ENCODE results near the gene PTK7.

Gene PTK7

GRCh38 chr6:43043310-43043709 is 32.8 kb upstream of the PTK7 start:
- H3K4me1 ChIP-seq (ENCODE audit: insufficient read depth, low read length) = no peaks in the 10 kb centered on the region
- H3K27me3 ChIP-seq (ENCODE audit: insufficient read depth, low read length) = no peaks in the 10 kb centered on the region
- H2AFZ ChIP-seq (ENCODE audit: low read depth, low read length) = no peak overlapping the region
- H3K4me3 ChIP-seq (ENCODE audit: low read length) = no peak overlapping the region
- H3K9me3 ChIP-seq (ENCODE audit: low read length) = no peaks in the 10 kb centered on the region
- peaks cover 73% of the 10 kb centered on the region for H3K36me3 ChIP-seq (ENCODE audit: insufficient read depth, low read length)

- Histone ChIP-seq H3K4me3 (ENCODE audit: low read length) (no peak overlapping the region), H3K36me3 (ENCODE audit: insufficient read depth, low read length) (peaks cover 71% of the 10 kb centered on the region), H3K4me1 (ENCODE audit: insufficient read depth, low read length) (no peaks in the 10 kb centered on the region), H3K9me3 (ENCODE audit: low read length) (no peaks in the 10 kb centered on the region), H3K27me3 (ENCODE audit: insufficient read depth, low read length) (no peaks in the 10 kb centered on the region), H2AFZ (ENCODE audit: low read depth, low read length) (no peak overlapping the region)
Measured at GRCh38 chr6:43045371-43045930, 30.7 kb upstream of the PTK7 start.

- peaks cover 67% of the 10 kb centered on the region for H3K36me3 ChIP-seq (ENCODE audit: insufficient read depth, low read length)
- no peaks in the 10 kb centered on the region for H3K27me3 ChIP-seq (ENCODE audit: insufficient read depth, low read length)
- H3K9me3 ChIP-seq (ENCODE audit: low read length) = no peaks in the 10 kb centered on the region
- H3K4me3 ChIP-seq (ENCODE audit: low read length) = no peak overlapping the region
- H2AFZ ChIP-seq (ENCODE audit: low read depth, low read length) = no peak overlapping the region
- H3K4me1 ChIP-seq (ENCODE audit: insufficient read depth, low read length) = peaks cover 1% of the 10 kb centered on the region
Measured at GRCh38 chr6:43047998-43048397, 28.1 kb upstream of the PTK7 start.

- no peaks in the 10 kb centered on the region for H3K9me3 ChIP-seq (ENCODE audit: low read length)
- peaks cover 12% of the 10 kb centered on the region for H3K4me1 ChIP-seq (ENCODE audit: insufficient read depth, low read length)
- no peak overlapping the region for H2AFZ ChIP-seq (ENCODE audit: low read depth, low read length)
- no peak overlapping the region for H3K4me3 ChIP-seq (ENCODE audit: low read length)
- H3K27me3 ChIP-seq (ENCODE audit: insufficient read depth, low read length) = no peaks in the 10 kb centered on the region
- H3K36me3 ChIP-seq (ENCODE audit: insufficient read depth, low read length) = peaks cover 50% of the 10 kb centered on the region
Measured at GRCh38 chr6:43050981-43051380, 25.1 kb upstream of the PTK7 start.

GRCh38 chr6:43052225-43052841 is 23.8 kb upstream of the PTK7 start:
- Histone ChIP-seq H3K36me3 (ENCODE audit: insufficient read depth, low read length) (peaks cover 41% of the 10 kb centered on the region), H2AFZ (ENCODE audit: low read depth, low read length) (no peak overlapping the region)

GRCh38 chr6:43052842-43053544 is 23.1 kb upstream of the PTK7 start:
- Histone ChIP-seq H3K4me1 (ENCODE audit: insufficient read depth, low read length) (peaks cover 14% of the 10 kb centered on the region), H3K27me3 (ENCODE audit: insufficient read depth, low read length) (no peaks in the 10 kb centered on the region), H3K4me3 (ENCODE audit: low read length) (peak overlapping the region; percentile 56), H3K36me3 (ENCODE audit: insufficient read depth, low read length) (peaks cover 41% of the 10 kb centered on the region), H2AFZ (ENCODE audit: low read depth, low read length) (no peak overlapping the region), H3K9me3 (ENCODE audit: low read length) (no peaks in the 10 kb centered on the region)

More at GRCh38 chr6:43052225-43052841, 23.8 kb upstream of the PTK7 start:
- H3K4me3 ChIP-seq (ENCODE audit: low read length) = peak overlapping the region; percentile 56
- H3K4me1 ChIP-seq (ENCODE audit: insufficient read depth, low read length) = peaks cover 12% of the 10 kb centered on the region
- H3K27me3 ChIP-seq (ENCODE audit: insufficient read depth, low read length) = no peaks in the 10 kb centered on the region
- H3K9me3 ChIP-seq (ENCODE audit: low read length) = no peaks in the 10 kb centered on the region

- Histone ChIP-seq H2AFZ (ENCODE audit: low read depth, low read length) (no peak within 1 kb of the TSS), H3K9me3 (ENCODE audit: low read length) (no peaks in the 10 kb centered on the region), H3K36me3 (ENCODE audit: insufficient read depth, low read length) (peaks cover 38% of the 10 kb centered on the region), H3K4me1 (ENCODE audit: insufficient read depth, low read length) (peaks cover 20% of the 10 kb centered on the region), H3K27me3 (ENCODE audit: insufficient read depth, low read length) (no peaks in the 10 kb centered on the region), H3K4me3 (ENCODE audit: low read length) (peak within 1 kb of the TSS; percentile 56)
Measured at GRCh38 chr6:43053545-43054205, 22.4 kb upstream of the PTK7 start, which contains the start of gene CUL7. TSS of gene CUL7 (minus strand) at chr6:43053851. CDS start at chr6:43052788, 1,063 bp downstream.

GRCh38 chr6:43054206-43054943 is 21.7 kb upstream of the PTK7 start:
- H3K4me3 ChIP-seq (ENCODE audit: low read length) = peak overlapping the region; percentile 56
- no peaks in the 10 kb centered on the region for H3K27me3 ChIP-seq (ENCODE audit: insufficient read depth, low read length)
- H2AFZ ChIP-seq (ENCODE audit: low read depth, low read length) = no peak overlapping the region
- H3K9me3 ChIP-seq (ENCODE audit: low read length) = no peaks in the 10 kb centered on the region
- peaks cover 21% of the 10 kb centered on the region for H3K4me1 ChIP-seq (ENCODE audit: insufficient read depth, low read length)
- peaks cover 33% of the 10 kb centered on the region for H3K36me3 ChIP-seq (ENCODE audit: insufficient read depth, low read length)

GRCh38 chr6:43055966-43056365 is 20.1 kb upstream of the PTK7 start:
- peaks cover 29% of the 10 kb centered on the region for H3K4me1 ChIP-seq (ENCODE audit: insufficient read depth, low read length)
- peaks cover 20% of the 10 kb centered on the region for H3K36me3 ChIP-seq (ENCODE audit: insufficient read depth, low read length)
- H3K9me3 ChIP-seq (ENCODE audit: low read length) = no peaks in the 10 kb centered on the region
- no peaks in the 10 kb centered on the region for H3K27me3 ChIP-seq (ENCODE audit: insufficient read depth, low read length)
- no peak overlapping the region for H3K4me3 ChIP-seq (ENCODE audit: low read length)
- no peak overlapping the region for H2AFZ ChIP-seq (ENCODE audit: low read depth, low read length)

- Histone ChIP-seq H3K36me3 (ENCODE audit: insufficient read depth, low read length) (peaks cover 14% of the 10 kb centered on the region), H3K27me3 (ENCODE audit: insufficient read depth, low read length) (no peaks in the 10 kb centered on the region), H3K4me1 (ENCODE audit: insufficient read depth, low read length) (peaks cover 23% of the 10 kb centered on the region), H3K4me3 (ENCODE audit: low read length) (peak overlapping the region; percentile 81), H2AFZ (ENCODE audit: low read depth, low read length) (no peak overlapping the region), H3K9me3 (ENCODE audit: low read length) (no peaks in the 10 kb centered on the region)
Measured at GRCh38 chr6:43058531-43058930, 17.6 kb upstream of the PTK7 start.

GRCh38 chr6:43059168-43060033 is 16.7 kb upstream of the PTK7 start, which contains the start of the genes KLC4 and MRPL2:
TSS of gene KLC4 (plus strand) at chr6:43059631. CDS start at chr6:43061336, 1,705 bp downstream.
TSS of gene MRPL2 (minus strand) at chr6:43059434. CDS start at chr6:43059381, 53 bp downstream.
- no peaks in the 10 kb centered on the region for H3K9me3 ChIP-seq (ENCODE audit: low read length)
- peaks cover 17% of the 10 kb centered on the region for H3K36me3 ChIP-seq (ENCODE audit: insufficient read depth, low read length)
- H3K4me1 ChIP-seq (ENCODE audit: insufficient read depth, low read length) = peaks cover 19% of the 10 kb centered on the region
- H3K4me3 ChIP-seq (ENCODE audit: low read length) = peak within 1 kb of the TSS; percentile 81
- H3K27me3 ChIP-seq (ENCODE audit: insufficient read depth, low read length) = no peaks in the 10 kb centered on the region
- H2AFZ ChIP-seq (ENCODE audit: low read depth, low read length) = peak within 1 kb of the TSS; percentile 35
